ENCODE measurements around the gene FBXL7. TPM values are rescaled to one million over a fixed set of nuclear protein-coding genes. Genes with fewer than 3 reads are reported as not detected.

Gene FBXL7
- total and polyA plus RNA-seq, 2 of the 8 experiments (the other 6 are each of a cell fraction or from before 2014, with no cell fraction given): 17.7 to 17.8 TPM

DNA sequence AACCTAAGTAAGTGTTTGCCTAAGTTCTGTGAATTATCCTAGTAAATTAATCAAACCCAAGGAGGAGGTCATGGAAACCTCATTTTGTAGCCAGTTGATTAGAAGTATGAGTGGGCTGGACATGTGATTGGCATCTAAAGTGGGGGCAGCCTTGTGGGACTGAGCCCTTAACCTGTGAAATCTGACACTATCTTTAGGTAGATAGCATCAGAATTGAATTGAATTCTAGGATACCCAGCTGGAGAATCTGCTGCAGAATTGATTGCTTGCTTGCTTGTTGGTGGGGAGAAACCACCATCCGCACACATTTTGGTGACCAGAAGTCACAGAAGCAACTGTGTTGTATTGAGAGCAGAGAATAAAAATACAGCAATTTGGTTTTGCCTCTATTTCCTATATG is 97.0 kb downstream of the FBXL7 start:
- 88% methylated on average over 1 of the region's 1 CpG; no CpG with 5 or more reads in 1 of the 2 experiments for WGBS, 2 experiments (ENCODE audit: extremely low coverage in 1 of 2, insufficient coverage in 1 of 2, insufficient read length in 1 of 2, insufficient replicate concordance in 2 of 2, low coverage in 1 of 2, low lambda C conversion rate in 2 of 2, missing lambda C conversion rate in 1 of 2)
- H4K91ac ChIP-seq (replicated peaks; ENCODE audit: insufficient read length, low read length): no peak overlapping the region
- no peak overlapping the region for H3K56ac ChIP-seq (replicated peaks; ENCODE audit: insufficient read length, low read depth, low read length)
- no peak overlapping the region for H4K5ac ChIP-seq (ENCODE audit: insufficient read length, low read depth, low read length)
- no peak for DNase-seq (ENCODE audit: low read depth in 1 of 2, low spot score in 2 of 2)
- H2BK12ac ChIP-seq (ENCODE audit: low read depth, low read length): no peak overlapping the region
- H2BK15ac ChIP-seq (ENCODE audit: low read length): no peak overlapping the region
- H3K9ac ChIP-seq (replicated peaks in 1 of 4; ENCODE audit: extremely low read depth in 1 of 4, low read depth in 3 of 4, low read length in 3 of 4): no peak overlapping the region
- no peaks in the 10 kb centered on the region for H3K27me3 ChIP-seq (replicated peaks in 1 of 4; ENCODE audit: control insufficient read depth in 3 of 4, extremely low read depth in 1 of 4, insufficient read depth in 3 of 4, low read length in 3 of 4)
- H4K8ac ChIP-seq (ENCODE audit: extremely low read depth, insufficient read depth, low read length): no peak overlapping the region
- H2BK120ac ChIP-seq (replicated peaks; ENCODE audit: low read depth, low read length): no peak overlapping the region
- no peak overlapping the region for H3K4ac ChIP-seq (replicated peaks; ENCODE audit: insufficient read length, low read depth, low read length)
- H3K18ac ChIP-seq (ENCODE audit: extremely low read depth, low read length): no peak overlapping the region
- H3K23me2 ChIP-seq (ENCODE audit: low read depth, low read length): 0 out of 2 replicates have a peak, but pooled peaks cover 2% of the 10 kb centered on the region
- H2BK5ac ChIP-seq (ENCODE audit: low read depth, low read length): no peak overlapping the region
- H3K4me2 ChIP-seq (ENCODE audit: insufficient read depth in 1 of 2, low read depth in 2 of 2, low read length in 2 of 2): no peak overlapping the region; a peak in 1 of 4 replicates
- H4K20me1 ChIP-seq (replicated peaks in 1 of 2; ENCODE audit: control insufficient read depth in 1 of 2, insufficient read depth in 2 of 2, low read length in 2 of 2): peaks cover 0 to 2% of the 10 kb centered on the region in 2 experiments
- H3K14ac ChIP-seq (ENCODE audit: insufficient read length): no peak overlapping the region
- CTCF ChIA-PET (ENCODE audit: partially characterized antibody): interaction anchor here (0.6 to 3.7 kb wide), 14 partner anchors 10 to 631 kb away, joined by 3 to 39 read pairs (median 4); no protein-coding TSS in a partner anchor
- H2AFZ ChIP-seq (ENCODE audit: low read length): no peak overlapping the region
- H3K79me2 ChIP-seq (ENCODE audit: control insufficient read depth in 1 of 2, insufficient read depth in 2 of 2, low read length in 2 of 2): peaks cover 0 to 10% of the 10 kb centered on the region in 2 experiments; a peak in 2 of 4 replicates
- no peaks in the 10 kb centered on the region for H3K36me3 ChIP-seq (ENCODE audit: control insufficient read depth in 2 of 4, insufficient read depth in 4 of 4, low read length in 3 of 4)
- no peak overlapping the region; the same call in 1 of the 2 replicates for H2BK20ac ChIP-seq (ENCODE audit: low read length)
- peaks cover 3% of the 10 kb centered on the region; the same call in 1 of the 2 replicates for H3K79me1 ChIP-seq (ENCODE audit: low read depth, low read length)
- H3K4me1 ChIP-seq (replicated peaks in 1 of 4; ENCODE audit: control insufficient read depth in 3 of 4, insufficient read depth in 4 of 4, low read length in 3 of 4): peaks cover 1 to 13% (median 10%) of the 10 kb centered on the region in 4 experiments; a peak in 4 of 7 replicates
- no peak overlapping the region for H3K27ac ChIP-seq (ENCODE audit: low read depth, low read length)
- FAIRE-seq: no peak
- no peak overlapping the region for H3K23ac ChIP-seq (ENCODE audit: insufficient read length)
- POLR2A ChIA-PET (ENCODE audit: partially characterized antibody): no interaction called here
- H2AK5ac ChIP-seq (ENCODE audit: low read depth, low read length): no peak overlapping the region
- no peaks in the 10 kb centered on the region for H3K9me3 ChIP-seq (ENCODE audit: insufficient read depth in 2 of 2, low read depth in 1 of 2, low read length in 1 of 2)
- H3K4me3 ChIP-seq (ENCODE audit: extremely low read depth in 1 of 4, insufficient read depth in 2 of 4, low read depth in 3 of 4, low read length in 4 of 4): no peak overlapping the region
- TF ChIP-seq ZNF274 (IDR thresholded peaks at IDR 0.05; ENCODE audit: borderline replicate concordance, extremely low read depth, low read length) (no peak), SAP30 (IDR thresholded peaks at IDR 0.05; ENCODE audit: insufficient read depth, insufficient replicate concordance, low read length) (no peak), POU5F1 (IDR thresholded peaks at IDR 0.05; ENCODE audit: low read depth, low read length) (no peak), CHD2 (IDR thresholded peaks at IDR 0.05; ENCODE audit: low read length) (no peak), TAF7 (optimal IDR thresholded peaks at IDR 0.05; ENCODE audit: borderline replicate concordance, low read depth, low read length) (no peak), TEAD4 (IDR thresholded peaks at IDR 0.05; ENCODE audit: low read depth, low read length) (no peak), HDAC2 (IDR thresholded peaks at IDR 0.05; ENCODE audit: borderline replicate concordance in 1 of 2, low read depth in 2 of 2, low read length in 2 of 2) (no peak), BCL11A (IDR thresholded peaks at IDR 0.05; ENCODE audit: low read depth in 2 of 2, low read length in 2 of 2) (no peak), MAFK (IDR thresholded peaks at IDR 0.05; ENCODE audit: low read depth, low read length) (no peak), SP2 (IDR thresholded peaks at IDR 0.05; ENCODE audit: low read length) (no peak), BACH1 (IDR thresholded peaks at IDR 0.05; ENCODE audit: low read length) (no peak), CEBPB (IDR thresholded peaks at IDR 0.05; ENCODE audit: low read depth, low read length) (no peak)
- TF ChIP-seq, protein P1, sequence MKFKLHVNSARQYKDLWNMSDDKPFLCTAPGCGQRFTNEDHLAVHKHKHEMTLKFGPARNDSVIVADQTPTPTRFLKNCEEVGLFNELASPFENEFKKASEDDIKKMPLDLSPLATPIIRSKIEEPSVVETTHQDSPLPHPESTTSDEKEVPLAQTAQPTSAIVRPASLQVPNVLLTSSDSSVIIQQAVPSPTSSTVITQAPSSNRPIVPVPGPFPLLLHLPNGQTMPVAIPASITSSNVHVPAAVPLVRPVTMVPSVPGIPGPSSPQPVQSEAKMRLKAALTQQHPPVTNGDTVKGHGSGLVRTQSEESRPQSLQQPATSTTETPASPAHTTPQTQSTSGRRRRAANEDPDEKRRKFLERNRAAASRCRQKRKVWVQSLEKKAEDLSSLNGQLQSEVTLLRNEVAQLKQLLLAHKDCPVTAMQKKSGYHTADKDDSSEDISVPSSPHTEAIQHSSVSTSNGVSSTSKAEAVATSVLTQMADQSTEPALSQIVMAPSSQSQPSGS (IDR thresholded peaks at IDR 0.05; ENCODE audit: low read length): no peak

Data from H1 (cell line).